ENCODE results near the gene DOCK2.

The DOCK2 gene

DNA sequence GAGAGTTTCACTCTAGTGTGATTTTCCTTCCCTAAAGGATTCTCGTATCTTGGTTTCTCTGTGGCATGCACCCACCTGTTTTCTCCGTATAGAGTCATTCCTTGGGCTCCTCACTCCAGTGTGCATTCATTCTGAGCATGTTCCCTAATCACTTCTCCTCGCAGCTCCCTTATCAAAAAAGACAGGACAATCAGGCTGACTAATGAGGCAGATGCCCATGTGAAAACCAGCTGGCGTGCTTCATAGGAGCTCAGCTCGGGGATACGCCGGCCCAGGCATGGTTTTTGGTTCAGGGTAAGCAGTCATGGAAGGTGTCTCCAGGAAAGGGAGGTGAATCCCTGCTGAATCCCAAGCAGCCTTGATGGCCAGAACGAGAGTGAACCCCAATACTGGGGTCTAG lies 384.4 kb downstream of the DOCK2 start:
- H3K4me3 ChIP-seq (replicated peaks; ENCODE audit: low read depth, low read length): no peak overlapping the region
- TF ChIP-seq, protein P1, sequence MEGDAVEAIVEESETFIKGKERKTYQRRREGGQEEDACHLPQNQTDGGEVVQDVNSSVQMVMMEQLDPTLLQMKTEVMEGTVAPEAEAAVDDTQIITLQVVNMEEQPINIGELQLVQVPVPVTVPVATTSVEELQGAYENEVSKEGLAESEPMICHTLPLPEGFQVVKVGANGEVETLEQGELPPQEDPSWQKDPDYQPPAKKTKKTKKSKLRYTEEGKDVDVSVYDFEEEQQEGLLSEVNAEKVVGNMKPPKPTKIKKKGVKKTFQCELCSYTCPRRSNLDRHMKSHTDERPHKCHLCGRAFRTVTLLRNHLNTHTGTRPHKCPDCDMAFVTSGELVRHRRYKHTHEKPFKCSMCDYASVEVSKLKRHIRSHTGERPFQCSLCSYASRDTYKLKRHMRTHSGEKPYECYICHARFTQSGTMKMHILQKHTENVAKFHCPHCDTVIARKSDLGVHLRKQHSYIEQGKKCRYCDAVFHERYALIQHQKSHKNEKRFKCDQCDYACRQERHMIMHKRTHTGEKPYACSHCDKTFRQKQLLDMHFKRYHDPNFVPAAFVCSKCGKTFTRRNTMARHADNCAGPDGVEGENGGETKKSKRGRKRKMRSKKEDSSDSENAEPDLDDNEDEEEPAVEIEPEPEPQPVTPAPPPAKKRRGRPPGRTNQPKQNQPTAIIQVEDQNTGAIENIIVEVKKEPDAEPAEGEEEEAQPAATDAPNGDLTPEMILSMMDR (IDR thresholded peaks at IDR 0.05; ENCODE audit: low read length, missing control alignments): no peak
- no peak for DNase-seq (ENCODE audit: low read depth)

DNA sequence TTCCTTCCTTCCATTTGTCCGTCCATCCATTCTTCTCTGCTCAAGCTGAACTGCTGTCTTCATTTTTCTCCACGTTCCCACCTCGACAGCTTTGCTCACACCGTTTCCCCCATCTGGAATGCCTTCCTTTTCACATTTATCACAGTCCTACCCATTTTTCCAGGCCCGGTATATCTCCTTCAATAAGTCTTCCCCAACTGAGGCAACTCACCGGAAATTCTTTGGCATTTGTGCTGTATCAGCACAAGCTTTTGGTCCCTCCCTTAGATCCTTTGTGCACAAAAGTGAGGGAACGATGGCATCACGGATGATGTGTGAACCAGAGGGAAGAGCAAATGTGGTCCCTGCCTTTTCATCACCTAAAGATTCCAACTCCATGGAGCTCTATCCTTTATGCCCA lies 388.8 kb downstream of the DOCK2 start:
- no peak for DNase-seq (ENCODE audit: low read depth)
- H3K4me3 ChIP-seq (replicated peaks; ENCODE audit: low read depth, low read length): no peak overlapping the region
- TF ChIP-seq, protein P1 (IDR thresholded peaks at IDR 0.05; ENCODE audit: low read length, missing control alignments): no peak

DNA sequence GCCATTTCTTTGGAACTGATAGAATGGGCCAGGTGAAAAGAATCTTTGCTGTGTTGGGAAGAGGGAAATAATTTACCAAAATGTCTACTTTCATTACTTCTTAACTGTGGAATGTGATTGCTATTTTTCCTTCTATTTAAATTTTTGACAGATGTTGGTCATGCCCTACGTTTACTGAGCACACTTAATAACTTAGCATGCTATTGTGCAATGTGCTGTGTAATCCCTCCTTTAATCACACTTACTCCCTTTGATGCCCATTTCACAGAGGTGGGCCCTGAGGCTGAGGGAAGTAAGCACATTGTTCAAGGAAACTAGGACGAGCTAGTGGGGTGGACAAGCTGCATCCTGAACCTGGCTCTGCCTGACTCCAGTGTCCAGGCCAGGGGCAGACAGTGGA lies 391.0 kb downstream of the DOCK2 start:
- TF ChIP-seq, protein P1 (IDR thresholded peaks at IDR 0.05; ENCODE audit: low read length, missing control alignments): no peak
- DNase-seq (ENCODE audit: low read depth): no peak
- H3K4me3 ChIP-seq (replicated peaks; ENCODE audit: low read depth, low read length): no peak overlapping the region

DNA sequence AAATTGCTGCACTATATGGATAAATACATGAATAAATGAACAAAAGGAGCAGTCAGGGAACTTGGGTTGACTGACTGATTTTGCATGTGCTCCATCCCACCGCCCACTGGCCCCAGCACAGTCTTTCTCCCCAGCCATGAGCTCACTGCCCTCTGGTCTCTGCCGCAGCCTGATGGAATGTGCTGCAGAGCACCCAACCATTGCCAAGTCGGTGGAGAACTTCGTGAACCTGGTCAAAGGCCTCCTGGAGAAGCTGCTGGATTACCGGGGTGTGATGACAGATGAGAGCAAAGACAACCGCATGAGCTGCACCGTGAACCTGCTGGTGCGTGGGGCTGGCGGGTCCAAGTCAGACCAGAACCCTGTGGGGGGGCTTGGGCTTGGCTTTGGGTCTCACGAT lies 397.2 kb downstream of the DOCK2 start:
- no peak overlapping the region for H3K4me3 ChIP-seq (replicated peaks; ENCODE audit: low read depth, low read length)
- no peak for DNase-seq (ENCODE audit: low read depth)
- TF ChIP-seq, protein P1 (IDR thresholded peaks at IDR 0.05; ENCODE audit: low read length, missing control alignments): no peak

DNA sequence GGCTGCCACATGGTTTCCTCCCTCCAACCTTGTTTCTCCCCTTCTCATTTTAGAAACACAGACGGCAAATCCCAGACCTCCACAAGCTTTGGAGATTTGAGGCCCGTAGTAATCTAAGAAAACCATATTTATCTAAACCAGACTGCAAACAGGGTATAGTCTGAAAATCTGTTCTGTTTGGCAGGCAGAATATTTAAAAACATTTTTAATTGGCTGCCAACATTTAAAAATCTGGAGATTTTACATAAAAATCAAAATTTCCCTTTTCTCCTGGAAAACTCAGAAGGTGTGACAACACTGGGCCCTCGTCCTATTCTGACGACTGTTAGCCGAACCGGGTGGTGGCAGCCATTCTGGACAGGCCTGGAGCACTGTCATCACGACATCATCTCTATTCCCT lies 401.2 kb downstream of the DOCK2 start:
- no peak overlapping the region for H3K4me3 ChIP-seq (replicated peaks; ENCODE audit: low read depth, low read length)
- no peak for DNase-seq (ENCODE audit: low read depth)
- TF ChIP-seq, protein P1 (IDR thresholded peaks at IDR 0.05; ENCODE audit: low read length, missing control alignments): no peak

DNA sequence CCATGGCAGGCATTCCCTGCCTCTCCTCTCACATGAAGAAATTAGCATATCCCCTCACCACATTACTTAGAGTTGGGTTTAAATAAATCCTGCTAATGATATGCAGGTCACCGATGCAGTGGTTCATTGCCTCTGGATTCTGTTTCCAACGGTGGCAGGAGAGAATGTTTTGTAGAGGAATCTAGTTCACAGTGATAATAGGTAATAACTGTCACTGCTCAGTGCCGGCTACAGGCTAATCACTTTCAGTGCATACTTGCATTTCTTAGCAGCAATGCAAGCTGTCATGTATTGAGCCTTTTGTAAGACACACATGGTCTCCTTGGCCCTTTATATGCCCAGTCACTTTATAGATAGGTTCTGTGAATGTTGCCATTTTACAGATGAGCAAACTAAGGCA lies 402.8 kb downstream of the DOCK2 start:
- no peak overlapping the region for H3K4me3 ChIP-seq (replicated peaks; ENCODE audit: low read depth, low read length)
- no peak for DNase-seq (ENCODE audit: low read depth)
- TF ChIP-seq, protein P1 (IDR thresholded peaks at IDR 0.05; ENCODE audit: low read length, missing control alignments): no peak

DNA sequence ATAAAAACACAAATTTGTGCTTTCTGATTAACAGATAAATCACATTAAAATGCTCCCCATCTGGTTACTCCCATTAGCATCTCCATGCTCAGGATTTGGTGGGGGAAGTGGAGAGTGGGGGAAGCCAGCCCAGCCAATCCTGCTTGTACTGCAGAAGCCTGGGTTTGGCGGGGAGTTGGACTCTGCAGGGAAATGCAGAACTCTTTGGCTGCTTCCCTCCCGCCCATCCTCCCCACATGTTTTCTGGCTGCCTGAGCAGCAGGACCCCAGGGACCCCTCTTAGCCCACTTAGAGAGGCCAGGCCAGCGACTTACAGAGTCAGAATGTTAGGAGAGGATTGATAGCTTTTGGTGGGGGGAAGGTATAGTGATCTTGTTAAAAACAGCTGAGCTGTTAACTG lies 409.2 kb downstream of the DOCK2 start:
- TF ChIP-seq, protein P1 (IDR thresholded peaks at IDR 0.05; ENCODE audit: low read length, missing control alignments): no peak
- no peak overlapping the region for H3K4me3 ChIP-seq (replicated peaks; ENCODE audit: low read depth, low read length)
- no peak for DNase-seq (ENCODE audit: low read depth)
